CD4-positive, CD25-positive, alpha-beta regulatory T cell (primary cell): Measurements from ENCODE around the gene INPP5F. TPM values are rescaled to one million over a fixed set of nuclear protein-coding genes. Genes with fewer than 3 reads are reported as not detected.

Experiments
- ATAC-seq, 2 donors: fragments of 150-1000 bp; cut with Tn5 transposase; one replicate each; pipeline ENCODE4 v1.10.0; 2021; ENCODE audit warnings: low read depth in 2 of 2, moderate number of reproducible peaks in 2 of 2, moderate library complexity in 1 of 2
- DNase-seq, 3 donors: peaks; one replicate each; pipeline versions ENCODE4 v3.0.0 to v3.0.0-alpha.2; 2012 to 2022; ENCODE audit warnings: mixed read lengths in 1 of 3
- H3K27ac ChIP-seq: one replicate; pipeline ENCODE4 v1.7.0; 2013; ENCODE audit warnings: mild to moderate bottlenecking, low read length; ENCODE audit not compliant: insufficient read depth, poor library complexity, severe bottlenecking
- H3K27me3 ChIP-seq: one replicate; pipeline ENCODE4 v1.7.0; 2013; ENCODE audit warnings: low read length; ENCODE audit not compliant: control insufficient read depth, insufficient read depth
- H3K36me3 ChIP-seq: one replicate; pipeline ENCODE4 v1.7.0; 2013; ENCODE audit warnings: mild to moderate bottlenecking, low read length, moderate library complexity; ENCODE audit not compliant: control insufficient read depth, insufficient read depth
- H3K4me1 ChIP-seq: 2 replicates; pipeline ENCODE4 v1.7.0; 2013; ENCODE audit warnings: mild to moderate bottlenecking, low read length; ENCODE audit not compliant: insufficient read depth, control insufficient read depth, poor library complexity, severe bottlenecking
- H3K4me3 ChIP-seq: one replicate; pipeline ENCODE4 v1.7.0; 2013; ENCODE audit warnings: low read depth, mild to moderate bottlenecking, low read length, moderate library complexity
- H3K9me3 ChIP-seq, 2 experiments: 1 replicate in 1 of 2; 2 replicates in 1 of 2; pipeline ENCODE4 v1.7.0; 2013; ENCODE audit warnings: low read length in 2 of 2, mild to moderate bottlenecking in 1 of 2, moderate library complexity in 1 of 2; ENCODE audit not compliant: control insufficient read depth in 2 of 2
- H3K27ac Mint-ChIP-seq, 3 donors: one replicate each; pipeline ENCODE4 v1.8.0; 2020 to 2022; ENCODE audit warnings: mild to moderate bottlenecking in 3 of 3, mixed read lengths in 3 of 3, moderate library complexity in 2 of 3
- H3K27me3 Mint-ChIP-seq: one replicate; pipeline ENCODE4 v1.8.0; 2022; ENCODE audit warnings: mild to moderate bottlenecking, mixed read lengths
- H3K36me3 Mint-ChIP-seq: one replicate; pipeline ENCODE4 v1.8.0; 2020; ENCODE audit warnings: mixed read lengths
- H3K4me1 Mint-ChIP-seq, 4 donors: one replicate each; pipeline ENCODE4 v1.8.0; 2020 to 2022; ENCODE audit warnings: mixed read lengths in 4 of 4, mild to moderate bottlenecking in 1 of 4
- H3K4me3 Mint-ChIP-seq, 4 donors: one replicate each; pipeline ENCODE4 v1.8.0; 2020 to 2022; ENCODE audit warnings: mild to moderate bottlenecking in 4 of 4, mixed read lengths in 4 of 4, moderate library complexity in 3 of 4
- H3K9me3 Mint-ChIP-seq, 7 donors: one replicate each; pipeline ENCODE4 v1.8.0; 2020 to 2022; ENCODE audit warnings: mixed read lengths in 7 of 7, mild to moderate bottlenecking in 3 of 7, moderate library complexity in 2 of 7
- polyA plus RNA-seq, 4 donors: library from polyadenylated mRNA; unstranded; fragments of 300-500 nt; fragmentation: Illumina TruSeq; gene quantifications; one replicate each; pipeline ENCODE4 v1.2.3, GENCODE V29; 2021
- total RNA-seq: library from RNA; stranded (reverse); gene quantifications from one replicate; pipeline ENCODE4 v1.2.3, GENCODE V29; 2022

INPP5F gene
- total and polyA plus RNA-seq, 5 donors from 2014 or later = 10.4 to 22.1 (median 11.2) TPM

GRCh38 chr10:119761106-119761505, 35.3 kb downstream of the INPP5F start:
- no peaks in the 10 kb centered on the region for H3K27me3 Mint-ChIP-seq
- no peak for ATAC-seq
- DNase-seq = no peak
- no peaks in the 10 kb centered on the region for H3K9me3 Mint-ChIP-seq
- peaks cover 6% of the 10 kb centered on the region for H3K36me3 ChIP-seq
- H3K27me3 ChIP-seq = no peaks in the 10 kb centered on the region
- H3K4me1 Mint-ChIP-seq = peaks cover 10 to 26% (median 17%) of the 10 kb centered on the region in 4 donors
- H3K4me1 ChIP-seq = no peaks in the 10 kb centered on the region
- no peak overlapping the region for H3K4me3 Mint-ChIP-seq
- no peak overlapping the region for H3K27ac ChIP-seq
- H3K27ac Mint-ChIP-seq = no peak overlapping the region
- no peaks in the 10 kb centered on the region for H3K9me3 ChIP-seq
- peaks cover 11% of the 10 kb centered on the region for H3K36me3 Mint-ChIP-seq
- H3K4me3 ChIP-seq = no peak overlapping the region

- Mint-ChIP-seq H3K36me3 (peaks cover 11% of the 10 kb centered on the region), H3K27ac (no peak overlapping the region), H3K9me3 (no peaks in the 10 kb centered on the region)
These were observed 36.2 kb downstream of the INPP5F start for GRCh38 chr10:119762035-119762434.

GRCh38 chr10:119762805-119763798, 37.3 kb downstream of the INPP5F start:
- no peak overlapping the region for H3K27ac ChIP-seq
- H3K4me3 ChIP-seq = no peak overlapping the region
- ATAC-seq (no peak), DNase-seq (no peak)
- Mint-ChIP-seq H3K27ac (peak overlapping the region in 2 of 3 donors; percentile 65 to 77), H3K9me3 (no peaks in the 10 kb centered on the region), H3K27me3 (no peaks in the 10 kb centered on the region), H3K36me3 (peaks cover 8% of the 10 kb centered on the region), H3K4me3 (no peak overlapping the region), H3K4me1 (peaks cover 23 to 35% (median 30%) of the 10 kb centered on the region in 4 donors)
- no peaks in the 10 kb centered on the region for H3K9me3 ChIP-seq
- peaks cover 4% of the 10 kb centered on the region for H3K36me3 ChIP-seq
- H3K4me1 ChIP-seq = peaks cover 10% of the 10 kb centered on the region
- H3K27me3 ChIP-seq = no peaks in the 10 kb centered on the region

More at GRCh38 chr10:119762035-119762434, 36.2 kb downstream of the INPP5F start:
- H3K27me3 ChIP-seq = no peaks in the 10 kb centered on the region
- no peaks in the 10 kb centered on the region for H3K9me3 ChIP-seq
- peaks cover 1% of the 10 kb centered on the region for H3K4me1 ChIP-seq
- ATAC-seq = no peak
- H3K27ac ChIP-seq = no peak overlapping the region
- no peak for DNase-seq
- H3K4me3 Mint-ChIP-seq = no peak overlapping the region
- H3K27me3 Mint-ChIP-seq = no peaks in the 10 kb centered on the region
- peaks cover 15 to 28% (median 23%) of the 10 kb centered on the region in 4 donors for H3K4me1 Mint-ChIP-seq
- no peak overlapping the region for H3K4me3 ChIP-seq
- H3K36me3 ChIP-seq = peaks cover 6% of the 10 kb centered on the region

- Mint-ChIP-seq H3K27ac (peak overlapping the region; percentile 1 to 92 (median 89)), H3K4me3 (peak overlapping the region in 3 of 4 donors; percentile 9 to 68 (median 56)), H3K27me3 (no peaks in the 10 kb centered on the region), H3K36me3 (peaks cover 7% of the 10 kb centered on the region), H3K9me3 (no peaks in the 10 kb centered on the region), H3K4me1 (peaks cover 42 to 60% (median 50%) of the 10 kb centered on the region in 4 donors)
- Histone ChIP-seq H3K27ac (peak overlapping the region; percentile 55), H3K36me3 (no peaks in the 10 kb centered on the region), H3K9me3 (no peaks in the 10 kb centered on the region), H3K27me3 (no peaks in the 10 kb centered on the region), H3K4me1 (peaks cover 23% of the 10 kb centered on the region), H3K4me3 (peak overlapping the region; percentile 67)
- DNase-seq (no peak), ATAC-seq (no peak)
These were observed 42.7 kb downstream of the INPP5F start for GRCh38 chr10:119768455-119769094.

- ATAC-seq (no peak), DNase-seq (no peak)
- H3K27me3 Mint-ChIP-seq = no peaks in the 10 kb centered on the region
- peaks cover 46 to 64% (median 53%) of the 10 kb centered on the region in 4 donors for H3K4me1 Mint-ChIP-seq
- no peaks in the 10 kb centered on the region for H3K9me3 Mint-ChIP-seq
- peaks cover 10% of the 10 kb centered on the region for H3K36me3 Mint-ChIP-seq
- Histone ChIP-seq H3K27ac (no peak overlapping the region), H3K4me1 (peaks cover 23% of the 10 kb centered on the region), H3K9me3 (no peaks in the 10 kb centered on the region), H3K4me3 (no peak overlapping the region), H3K27me3 (no peaks in the 10 kb centered on the region), H3K36me3 (no peaks in the 10 kb centered on the region)
- peak overlapping the region in 2 of 3 donors; percentile 27 to 80 for H3K27ac Mint-ChIP-seq
- H3K4me3 Mint-ChIP-seq = no peak overlapping the region
These were observed 44.0 kb downstream of the INPP5F start for GRCh38 chr10:119769886-119770285.

- no peak for ATAC-seq
- Mint-ChIP-seq H3K4me3 (no peak overlapping the region), H3K4me1 (peaks cover 50 to 71% (median 61%) of the 10 kb centered on the region in 4 donors), H3K27me3 (no peaks in the 10 kb centered on the region), H3K36me3 (peaks cover 14% of the 10 kb centered on the region), H3K9me3 (no peaks in the 10 kb centered on the region), H3K27ac (peak overlapping the region in 2 of 3 donors; percentile 42 to 87)
- Histone ChIP-seq H3K27ac (no peak overlapping the region), H3K9me3 (no peaks in the 10 kb centered on the region), H3K27me3 (no peaks in the 10 kb centered on the region), H3K36me3 (no peaks in the 10 kb centered on the region), H3K4me3 (no peak overlapping the region), H3K4me1 (peaks cover 23% of the 10 kb centered on the region)
- no peak for DNase-seq
These were observed 45.1 kb downstream of the INPP5F start for GRCh38 chr10:119770928-119771327.

GRCh38 chr10:119772334-119772733, 46.5 kb downstream of the INPP5F start:
- Histone ChIP-seq H3K4me3 (no peak overlapping the region), H3K36me3 (no peaks in the 10 kb centered on the region), H3K27ac (no peak overlapping the region), H3K9me3 (no peaks in the 10 kb centered on the region), H3K27me3 (no peaks in the 10 kb centered on the region), H3K4me1 (peaks cover 19% of the 10 kb centered on the region)
- ATAC-seq = no peak
- Mint-ChIP-seq H3K27ac (peak overlapping the region in 1 of 3 donors; percentile 23), H3K27me3 (no peaks in the 10 kb centered on the region), H3K36me3 (peaks cover 14% of the 10 kb centered on the region), H3K4me3 (peak overlapping the region in 1 of 4 donors; percentile 24), H3K4me1 (peaks cover 42 to 61% (median 53%) of the 10 kb centered on the region in 4 donors), H3K9me3 (no peaks in the 10 kb centered on the region)
- no peak for DNase-seq
